Panc1 (cell line): ENCODE data around the gene SNU13.

Experiments
- CTCF ChIP-seq: fragments of 450-650 bp; IDR thresholded peaks from 2 replicates; pipeline ENCODE4 v1.5.1; 2017; ENCODE audit warnings: mild to moderate bottlenecking
- POLR2AphosphoS5 ChIP-seq: IDR thresholded peaks from 2 replicates; pipeline ENCODE4 v1.6.1; 2012; ENCODE audit warnings: mild to moderate bottlenecking, low read depth, low read length, moderate library complexity
- REST ChIP-seq, 2 experiments: IDR thresholded peaks; 2 replicates each; pipeline ENCODE4 v1.6.1; 2011 to 2012; ENCODE audit warnings: low read depth in 2 of 2, control low read depth in 1 of 2, low read length in 1 of 2, mild to moderate bottlenecking in 1 of 2, moderate library complexity in 1 of 2; ENCODE audit not compliant: insufficient read depth in 1 of 2

- TF ChIP-seq REST (IDR thresholded peaks at IDR 0.05; ENCODE audit: insufficient read depth in 1 of 2, low read depth in 2 of 2, low read length in 1 of 2) (no peak), CTCF (no peak), POLR2AphosphoS5 (no peak)
These were observed 40.9 kb downstream of the SNU13 start for GRCh38 chr22:41647771-41648170.
